WTC11 (cell line): ENCODE data around the gene PTPRG. TPM values are rescaled to one million over a fixed set of nuclear protein-coding genes. Genes with fewer than 3 reads are reported as not detected.

Experiments used
- ATAC-seq: fragments of 200-7000 bp; cut with Tn5 transposase; 2 replicates; pipeline ENCODE4 v1.10.0; 2021; ENCODE audit warnings: mild to moderate bottlenecking, moderate library complexity
- CTCF ChIA-PET: fragments of 300-600 bp; sonication (Branson Sonifier 250); formaldehyde crosslinking; loops from one replicate; lab custom pipeline; 2021; ENCODE audit warnings: antibody characterized with exemption; lab: Charles Lee
- POLR2A ChIA-PET: fragments of 350-600 bp; sonication (Branson Sonifier 250); formaldehyde crosslinking; loops from one replicate; lab custom pipeline; 2021; ENCODE audit warnings: antibody characterized with exemption; lab: Charles Lee
- DNase-seq: peaks from one replicate; pipeline ENCODE4 v3.0.0; 2021; ENCODE audit warnings: low spot score
- H3K27ac Mint-ChIP-seq: 2 replicates; pipeline ENCODE4 v1.8.0; 2021; ENCODE audit warnings: mixed read lengths
- H3K27me3 Mint-ChIP-seq: 2 replicates; pipeline ENCODE4 v1.8.0; 2021; ENCODE audit warnings: low read depth, mild to moderate bottlenecking, moderate library complexity, mixed read lengths
- H3K36me3 Mint-ChIP-seq: 2 replicates; pipeline ENCODE4 v1.8.0; 2021; ENCODE audit warnings: mixed read lengths
- H3K4me1 Mint-ChIP-seq: 2 replicates; pipeline ENCODE4 v1.8.0; 2022; ENCODE audit warnings: mixed read lengths
- H3K4me3 Mint-ChIP-seq: 2 replicates; pipeline ENCODE4 v1.8.0; 2021; ENCODE audit warnings: mild to moderate bottlenecking, moderate library complexity, mixed read lengths
- H3K9me3 Mint-ChIP-seq: 2 replicates; pipeline ENCODE4 v1.8.0; 2021; ENCODE audit warnings: mixed read lengths
- CTCF ChIP-seq: fragments of 200-600 bp; IDR thresholded peaks from 2 replicates; pipeline ENCODE4 v1.8.0; 2022; ENCODE audit warnings: antibody characterized with exemption
- E2F1 ChIP-seq: sonication (generic); formaldehyde crosslinking; IDR thresholded peaks from 2 replicates; pipeline ENCODE4 v1.8.0; 2022; ENCODE audit warnings: mild to moderate bottlenecking, missing genetic modification reagents
- MYBL2 ChIP-seq: sonication (generic); formaldehyde crosslinking; IDR thresholded peaks from 2 replicates; pipeline ENCODE4 v1.8.1; 2023; ENCODE audit warnings: mild to moderate bottlenecking, moderate library complexity, missing genetic modification reagents
- NR3C1 ChIP-seq: sonication (generic); formaldehyde crosslinking; conservative IDR thresholded peaks from 2 replicates; pipeline ENCODE4 v1.8.1; 2023; ENCODE audit warnings: low read depth, mild to moderate bottlenecking, missing genetic modification reagents
- PREB ChIP-seq: sonication (generic); formaldehyde crosslinking; IDR thresholded peaks from 2 replicates; pipeline ENCODE4 v1.8.1; 2022; ENCODE audit warnings: mild to moderate bottlenecking, missing genetic modification reagents, moderate library complexity, borderline replicate concordance
- RORB ChIP-seq: fragments of 250-450 bp; sonication (Bioruptor Pico); IDR thresholded peaks from 2 replicates; pipeline ENCODE4 v1.9.0; 2021; ENCODE audit warnings: mild to moderate bottlenecking
- SP1 ChIP-seq: sonication (generic); formaldehyde crosslinking; conservative IDR thresholded peaks from 2 replicates; pipeline ENCODE4 v1.8.1; 2022; ENCODE audit warnings: missing genetic modification reagents
- TCF7 ChIP-seq: sonication (generic); formaldehyde crosslinking; IDR thresholded peaks from 2 replicates; pipeline ENCODE4 v1.8.0; 2022; ENCODE audit warnings: mild to moderate bottlenecking, low read depth, missing genetic modification reagents, moderate library complexity
- TP53 ChIP-seq: sonication (generic); formaldehyde crosslinking; IDR thresholded peaks from 2 replicates; pipeline ENCODE4 v1.8.1; 2023; ENCODE audit warnings: mild to moderate bottlenecking, missing genetic modification reagents
- ZBTB21 ChIP-seq: sonication (generic); formaldehyde crosslinking; IDR thresholded peaks from 2 replicates; pipeline ENCODE4 v1.8.1; 2023; ENCODE audit warnings: mild to moderate bottlenecking, missing genetic modification reagents, borderline replicate concordance
- ZNF121 ChIP-seq: sonication (generic); formaldehyde crosslinking; IDR thresholded peaks from 2 replicates; pipeline ENCODE4 v1.8.0; 2023; ENCODE audit warnings: missing genetic modification reagents
- ZNF138 ChIP-seq: sonication (generic); formaldehyde crosslinking; conservative IDR thresholded peaks from 2 replicates; pipeline ENCODE4 v1.8.1; 2022; ENCODE audit warnings: mild to moderate bottlenecking, moderate library complexity, missing genetic modification reagents
- ZNF232 ChIP-seq: sonication (generic); formaldehyde crosslinking; IDR thresholded peaks from 2 replicates; pipeline ENCODE4 v1.8.0; 2022; ENCODE audit warnings: mild to moderate bottlenecking, missing genetic modification reagents
- ZNF281 ChIP-seq: sonication (generic); formaldehyde crosslinking; IDR thresholded peaks from 2 replicates; pipeline ENCODE4 v1.8.0; 2023; ENCODE audit warnings: mild to moderate bottlenecking, missing genetic modification reagents
- total RNA-seq: library from RNA; stranded (reverse); gene quantifications from 3 replicates; pipeline ENCODE4 v1.2.3, GENCODE V29; 2021

PTPRG gene
- total RNA-seq, 1 experiment from 2014 or later = 106 TPM

GRCh38 chr3:61824553-61825135, 263.3 kb downstream of the PTPRG start:
- Mint-ChIP-seq H3K4me1 (peaks cover 61% of the 10 kb centered on the region), H3K36me3 (peaks cover 11% of the 10 kb centered on the region), H3K9me3 (peaks cover 6% of the 10 kb centered on the region), H3K27me3 (no peaks in the 10 kb centered on the region), H3K4me3 (no peak overlapping the region), H3K27ac (0 out of 2 replicates have a peak overlapping the region, but pooled peaks have one; percentile 47)
- ChIA-PET CTCF (interaction anchor here (1.0 kb wide), 1 partner anchor 112 kb away, joined by 3 read pairs; no protein-coding TSS in a partner anchor), POLR2A (no interaction called here)
- no peak for TF ChIP-seq RORB
- TF ChIP-seq ZNF121 = 0 out of 2 replicates have a peak, but pooled peaks have one; percentile 25
- no peak for TF ChIP-seq NR3C1
- TF ChIP-seq SP1 (CRISPR knock-in tag) = no peak
- no peak for TF ChIP-seq ZNF281 (CRISPR knock-in tag)
- ATAC-seq = no peak
- no peak for DNase-seq

- ATAC-seq (no peak), DNase-seq (no peak)
- CTCF ChIA-PET = interaction anchor here (0.9 kb wide), 1 partner anchor 278 kb away, joined by 3 read pairs; no protein-coding TSS in a partner anchor
- peaks cover 11% of the 10 kb centered on the region for H3K36me3 Mint-ChIP-seq
- peak overlapping the region; percentile 40; the same call in 1 of the 2 replicates for H3K27ac Mint-ChIP-seq
- POLR2A ChIA-PET = no interaction called here
- peaks cover 75% of the 10 kb centered on the region for H3K4me1 Mint-ChIP-seq
- no peaks in the 10 kb centered on the region for H3K27me3 Mint-ChIP-seq
- H3K4me3 Mint-ChIP-seq = no peak overlapping the region
- TF ChIP-seq TCF7 (no peak), ZNF138 (no peak), ZBTB21 (CRISPR knock-in tag) (no peak), E2F1 (CRISPR knock-in tag) (no peak)
- H3K9me3 Mint-ChIP-seq = peaks cover 6% of the 10 kb centered on the region
Measured at GRCh38 chr3:61826161-61826560, 264.8 kb downstream of the PTPRG start.

GRCh38 chr3:61828184-61828874, 267.0 kb downstream of the PTPRG start:
- DNase-seq (no peak), ATAC-seq (no peak; the same call in 1 of the 2 replicates)
- Mint-ChIP-seq H3K27me3 (no peaks in the 10 kb centered on the region), H3K36me3 (no peaks in the 10 kb centered on the region), H3K4me1 (peaks cover 69% of the 10 kb centered on the region), H3K27ac (peak overlapping the region; percentile 85), H3K4me3 (no peak overlapping the region), H3K9me3 (no peaks in the 10 kb centered on the region)
- ChIA-PET POLR2A (no interaction called here), CTCF (no interaction called here)
- no peak for TF ChIP-seq TP53 (CRISPR knock-in tag)
- TF ChIP-seq ZNF232 (CRISPR knock-in tag) = no peak
- TF ChIP-seq PREB (CRISPR knock-in tag) = no peak
- TF ChIP-seq CTCF = no peak
- TF ChIP-seq MYBL2 = no peak
